ENCODE data around the gene BICD1.

DNA sequence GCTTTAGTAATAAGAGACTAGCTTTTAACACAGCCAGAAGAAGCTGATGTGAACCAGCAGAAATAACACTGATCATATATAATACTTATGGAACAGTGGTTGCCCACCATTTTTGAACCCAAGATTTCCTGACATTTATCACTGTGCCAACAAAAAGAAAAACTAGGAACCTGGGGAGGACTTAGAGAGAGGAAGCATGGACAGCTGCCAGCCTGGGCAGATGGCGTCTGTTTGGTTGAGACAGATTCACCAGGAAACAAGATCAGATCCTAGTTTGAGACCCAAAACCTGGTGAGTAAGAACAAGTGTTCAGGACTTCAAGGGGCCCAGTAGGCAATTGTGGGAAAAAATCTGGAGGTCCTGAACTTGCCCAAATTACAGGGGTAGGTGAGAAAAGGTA is 95.3 kb downstream of the BICD1 start:
- TF ChIP-seq POLR2A (IDR thresholded peaks at IDR 0.05) (no peak), POLR2AphosphoS5 (IDR thresholded peaks at IDR 0.05) (no peak)
- TF ChIP-seq, protein P1, sequence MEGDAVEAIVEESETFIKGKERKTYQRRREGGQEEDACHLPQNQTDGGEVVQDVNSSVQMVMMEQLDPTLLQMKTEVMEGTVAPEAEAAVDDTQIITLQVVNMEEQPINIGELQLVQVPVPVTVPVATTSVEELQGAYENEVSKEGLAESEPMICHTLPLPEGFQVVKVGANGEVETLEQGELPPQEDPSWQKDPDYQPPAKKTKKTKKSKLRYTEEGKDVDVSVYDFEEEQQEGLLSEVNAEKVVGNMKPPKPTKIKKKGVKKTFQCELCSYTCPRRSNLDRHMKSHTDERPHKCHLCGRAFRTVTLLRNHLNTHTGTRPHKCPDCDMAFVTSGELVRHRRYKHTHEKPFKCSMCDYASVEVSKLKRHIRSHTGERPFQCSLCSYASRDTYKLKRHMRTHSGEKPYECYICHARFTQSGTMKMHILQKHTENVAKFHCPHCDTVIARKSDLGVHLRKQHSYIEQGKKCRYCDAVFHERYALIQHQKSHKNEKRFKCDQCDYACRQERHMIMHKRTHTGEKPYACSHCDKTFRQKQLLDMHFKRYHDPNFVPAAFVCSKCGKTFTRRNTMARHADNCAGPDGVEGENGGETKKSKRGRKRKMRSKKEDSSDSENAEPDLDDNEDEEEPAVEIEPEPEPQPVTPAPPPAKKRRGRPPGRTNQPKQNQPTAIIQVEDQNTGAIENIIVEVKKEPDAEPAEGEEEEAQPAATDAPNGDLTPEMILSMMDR (IDR thresholded peaks at IDR 0.05 in 8 of 11, conservative IDR thresholded peaks at IDR 0.05 in 3 of 11): no peak

Data from spleen (tissue), 7 donors.